HEK293T (cell line): ENCODE data around the gene PPIL6.

ENCODE experiments used
- CTCF ChIA-PET: fragments of 350-600 bp; formaldehyde crosslinking; extraction: SDS; loops from one replicate; lab custom pipeline; 2021; ENCODE audit warnings: antibody characterized with exemption, inconsistent platforms; lab: Yijun Ruan, JAX
- POLR2A ChIA-PET: fragments of 350-600 bp; formaldehyde crosslinking; extraction: SDS; loops from one replicate; lab custom pipeline; 2020; ENCODE audit warnings: antibody characterized with exemption, inconsistent platforms; lab: Yijun Ruan, JAX
- DNase-seq: peaks from one replicate; pipeline ENCODE4 v3.0.0; 2012; ENCODE audit warnings: mixed read lengths; ENCODE audit errors: extremely low spot score
- ARNT ChIP-seq: fragments of 450-650 bp; IDR thresholded peaks from 2 replicates; pipeline ENCODE4 v1.6.1; 2017; ENCODE audit warnings: mild to moderate bottlenecking
- BHLHE40 ChIP-seq: fragments of 450-650 bp; IDR thresholded peaks from 2 replicates; pipeline ENCODE4 v1.6.1; 2016; ENCODE audit warnings: mild to moderate bottlenecking, moderate library complexity, borderline replicate concordance
- CTBP1 ChIP-seq: fragments of 450-650 bp; IDR thresholded peaks from 2 replicates; pipeline ENCODE4 v1.6.1; 2016; ENCODE audit warnings: borderline replicate concordance
- ELF4 ChIP-seq: fragments of 450-650 bp; IDR thresholded peaks from 2 replicates; pipeline ENCODE4 v1.6.1; 2017; ENCODE audit warnings: antibody characterized with exemption
- FOXA1 ChIP-seq: fragments of 450-650 bp; IDR thresholded peaks from 2 replicates; pipeline ENCODE4 v1.6.1; 2016; ENCODE audit warnings: mild to moderate bottlenecking
- FOXK2 ChIP-seq: fragments of 450-650 bp; IDR thresholded peaks from 2 replicates; pipeline ENCODE4 v1.6.1; 2016; ENCODE audit warnings: mild to moderate bottlenecking
- FOXM1 ChIP-seq: fragments of 450-650 bp; IDR thresholded peaks from 2 replicates; pipeline ENCODE4 v1.6.1; 2017; ENCODE audit warnings: mild to moderate bottlenecking, borderline replicate concordance
- HDGF ChIP-seq: fragments of 450-650 bp; IDR thresholded peaks from 2 replicates; pipeline ENCODE4 v1.6.1; 2017; ENCODE audit warnings: antibody characterized with exemption, borderline replicate concordance
- L3MBTL2 ChIP-seq: fragments of 450-650 bp; conservative IDR thresholded peaks from 2 replicates; pipeline ENCODE4 v1.6.1; 2016; ENCODE audit warnings: mild to moderate bottlenecking
- LEF1 ChIP-seq: fragments of 450-650 bp; IDR thresholded peaks from 2 replicates; pipeline ENCODE4 v1.6.1; 2017; ENCODE audit warnings: mild to moderate bottlenecking, borderline replicate concordance
- NFRKB ChIP-seq: fragments of 450-650 bp; IDR thresholded peaks from 2 replicates; pipeline ENCODE4 v1.6.1; 2016; ENCODE audit warnings: mild to moderate bottlenecking, moderate library complexity
- SP1 ChIP-seq: fragments of 450-650 bp; IDR thresholded peaks from 2 replicates; pipeline ENCODE4 v1.6.1; 2017
- SUZ12 ChIP-seq: fragments of 450-650 bp; IDR thresholded peaks from 2 replicates; pipeline ENCODE4 v1.6.1; 2016; ENCODE audit warnings: mild to moderate bottlenecking
- TARDBP ChIP-seq: fragments of 450-650 bp; IDR thresholded peaks from 2 replicates; pipeline ENCODE4 v1.6.1; 2016
- ZNF384 ChIP-seq: fragments of 450-650 bp; IDR thresholded peaks from 2 replicates; pipeline ENCODE4 v1.6.1; 2016
- TF ChIP-seq, protein P1 (sequence below): fragments of 450-650 bp; IDR thresholded peaks from 2 replicates; pipeline ENCODE4 v1.6.1; 2016

Gene PPIL6

DNA sequence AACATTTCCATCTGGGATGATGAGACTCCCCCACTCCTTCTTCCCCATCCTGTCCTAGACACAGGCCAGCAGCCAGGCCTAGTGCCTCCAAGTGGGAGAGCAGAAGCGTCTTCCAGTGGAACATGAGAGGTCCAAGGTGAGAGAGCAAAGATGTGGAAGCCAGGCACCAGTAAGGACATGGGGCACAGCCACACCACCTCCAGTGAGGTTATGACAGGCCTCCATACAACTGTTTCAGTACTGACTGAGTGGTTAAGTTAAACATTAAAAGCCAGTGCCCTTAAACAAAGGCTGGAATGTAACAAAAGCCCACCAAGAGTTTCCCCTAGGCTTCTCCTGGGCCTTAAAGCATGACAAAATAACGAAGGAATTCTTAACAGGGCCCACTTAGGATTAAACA, 37.3 kb upstream of the PPIL6 start:
- TF ChIP-seq FOXM1 (no peak), HDGF (no peak), LEF1 (no peak), NFRKB (no peak), TARDBP (no peak), ARNT (no peak), ZNF384 (no peak), ELF4 (no peak)
- TF ChIP-seq, protein P1, sequence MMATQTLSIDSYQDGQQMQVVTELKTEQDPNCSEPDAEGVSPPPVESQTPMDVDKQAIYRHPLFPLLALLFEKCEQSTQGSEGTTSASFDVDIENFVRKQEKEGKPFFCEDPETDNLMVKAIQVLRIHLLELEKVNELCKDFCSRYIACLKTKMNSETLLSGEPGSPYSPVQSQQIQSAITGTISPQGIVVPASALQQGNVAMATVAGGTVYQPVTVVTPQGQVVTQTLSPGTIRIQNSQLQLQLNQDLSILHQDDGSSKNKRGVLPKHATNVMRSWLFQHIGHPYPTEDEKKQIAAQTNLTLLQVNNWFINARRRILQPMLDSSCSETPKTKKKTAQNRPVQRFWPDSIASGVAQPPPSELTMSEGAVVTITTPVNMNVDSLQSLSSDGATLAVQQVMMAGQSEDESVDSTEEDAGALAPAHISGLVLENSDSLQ = no peak
- CTCF ChIA-PET = no interaction called here
- POLR2A ChIA-PET = no interaction called here
- no peak for DNase-seq

- CTCF ChIA-PET = no interaction called here
- POLR2A ChIA-PET = no interaction called here
- TF ChIP-seq ARNT (no peak), TARDBP (no peak), CTBP1 (no peak), SP1 (no peak), SUZ12 (no peak), ELF4 (no peak), NFRKB (no peak), FOXK2 (no peak), FOXA1 (no peak), BHLHE40 (no peak), L3MBTL2 (no peak), LEF1 (no peak), FOXM1 (no peak), HDGF (no peak), ZNF384 (no peak)
- TF ChIP-seq, protein P1 = no peak
- DNase-seq = no peak
Measured at GRCh38 chr6:109477184-109477583, 36.8 kb upstream of the PPIL6 start.

GRCh38 chr6:109475625-109476024, 35.2 kb upstream of the PPIL6 start:
- ChIA-PET POLR2A (no interaction called here), CTCF (no interaction called here)
- no peak for TF ChIP-seq CTBP1
- no peak for TF ChIP-seq BHLHE40
- no peak for TF ChIP-seq FOXM1
- no peak for TF ChIP-seq ZNF384
- no peak for TF ChIP-seq NFRKB
- no peak for TF ChIP-seq HDGF
- TF ChIP-seq, protein P1 = no peak
- no peak for TF ChIP-seq SP1
- TF ChIP-seq SUZ12 = no peak
- DNase-seq = no peak

GRCh38 chr6:109474995-109475394, 34.6 kb upstream of the PPIL6 start:
- no peak for DNase-seq
- CTCF ChIA-PET = interaction anchor here (0.7 kb wide), 1 partner anchor 287 kb away, joined by 5 read pairs; no protein-coding TSS in a partner anchor
- TF ChIP-seq HDGF (no peak), ZNF384 (no peak), ELF4 (no peak), LEF1 (no peak), CTBP1 (no peak), NFRKB (no peak), ARNT (no peak), TARDBP (no peak), SUZ12 (no peak), FOXK2 (no peak), FOXM1 (no peak), L3MBTL2 (no peak), BHLHE40 (no peak), SP1 (no peak), FOXA1 (no peak)
- TF ChIP-seq, protein P1 = no peak
- POLR2A ChIA-PET = no interaction called here

DNA sequence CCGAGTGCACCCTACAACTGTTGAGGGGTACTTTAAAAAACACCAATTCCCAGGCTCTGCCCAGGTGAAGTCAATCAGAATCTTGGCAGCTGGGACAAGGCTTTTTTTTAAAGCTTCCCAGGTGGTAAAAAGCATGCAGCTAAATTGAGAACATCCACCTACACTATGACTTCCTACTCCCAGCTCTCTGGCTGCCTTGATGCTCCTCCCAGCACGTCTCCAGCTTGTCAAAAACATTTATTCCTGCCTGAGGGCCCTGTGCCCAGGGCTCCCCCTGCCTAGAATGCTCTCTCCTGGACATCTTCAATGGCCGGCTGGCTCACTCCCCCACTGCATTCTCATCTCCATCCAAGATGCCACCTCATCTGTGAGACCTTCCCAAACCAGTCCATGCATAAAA, 32.7 kb upstream of the PPIL6 start:
- CTCF ChIA-PET = no interaction called here
- DNase-seq = no peak
- POLR2A ChIA-PET = interaction anchor here (1.0 kb wide), 1 partner anchor 378 kb away, joined by 3 read pairs; the partner anchor contains the start of gene SESN1
- TF ChIP-seq SP1 (no peak), L3MBTL2 (no peak), FOXA1 (no peak), NFRKB (no peak), CTBP1 (no peak), FOXK2 (no peak), ARNT (no peak), ELF4 (no peak), TARDBP (no peak), SUZ12 (no peak), HDGF (no peak), ZNF384 (no peak), BHLHE40 (no peak), LEF1 (no peak), FOXM1 (no peak)
- TF ChIP-seq, protein P1 = no peak
